Upper lobe of left lung (tissue), 4 donors: ENCODE measurements around the gene KNSTRN.

Experiments used
- CTCF ChIP-seq, 6 experiments: fragments of 450-650 bp in 4 of 6; fragments of 200-600 bp in 2 of 6; sonication (generic) in 2 of 6; IDR thresholded peaks; one replicate each; pipeline ENCODE4 v1.5.1; 2016 to 2019; ENCODE audit warnings: antibody characterized with exemption in 6 of 6
- POLR2A ChIP-seq, 4 donors: fragments of 450-650 bp; IDR thresholded peaks; one replicate each; pipeline ENCODE4 v1.5.1; 2016 to 2017; ENCODE audit warnings: antibody characterized with exemption in 4 of 4, mild to moderate bottlenecking in 2 of 4
- POLR2AphosphoS5 ChIP-seq, 2 donors: sonication (generic); formaldehyde crosslinking; IDR thresholded peaks; one replicate each; pipeline ENCODE4 v1.5.1; 2017; ENCODE audit warnings: antibody characterized with exemption in 2 of 2

DNA sequence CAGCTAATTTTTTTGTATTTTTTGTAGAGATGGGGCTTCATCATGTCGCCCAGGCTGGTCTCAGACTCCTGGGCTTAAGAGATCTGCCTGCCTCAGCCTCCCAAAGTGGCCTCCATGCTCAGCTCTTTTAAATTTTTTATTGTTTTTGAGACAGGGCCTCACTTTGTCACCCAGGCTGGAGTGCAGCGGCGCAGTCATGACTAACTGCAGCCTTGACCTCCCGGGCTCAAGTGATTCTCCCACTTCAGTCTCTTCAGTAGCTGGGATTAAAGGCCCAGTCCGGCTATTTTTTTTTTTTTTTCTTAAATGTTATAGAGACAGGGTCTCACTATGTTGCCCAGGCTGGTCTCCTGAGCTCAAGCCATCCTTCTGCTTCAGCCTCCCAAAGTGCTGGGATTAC is 43.2 kb downstream of the KNSTRN start:
- no peak for TF ChIP-seq POLR2A (IDR thresholded peaks at IDR 0.05)
- TF ChIP-seq POLR2AphosphoS5 (IDR thresholded peaks at IDR 0.05), result no peak
- TF ChIP-seq CTCF (IDR thresholded peaks at IDR 0.05), result no peak
